ENCODE measurements around the gene DLGAP4. TPM values are rescaled to one million over a fixed set of nuclear protein-coding genes. Genes with fewer than 3 reads are reported as not detected.

DLGAP4 gene
- total and polyA plus RNA-seq, 2 of the 8 experiments (the other 6 are each of a cell fraction or from before 2014, with no cell fraction given), result 41.2 to 57.2 TPM

DNA sequence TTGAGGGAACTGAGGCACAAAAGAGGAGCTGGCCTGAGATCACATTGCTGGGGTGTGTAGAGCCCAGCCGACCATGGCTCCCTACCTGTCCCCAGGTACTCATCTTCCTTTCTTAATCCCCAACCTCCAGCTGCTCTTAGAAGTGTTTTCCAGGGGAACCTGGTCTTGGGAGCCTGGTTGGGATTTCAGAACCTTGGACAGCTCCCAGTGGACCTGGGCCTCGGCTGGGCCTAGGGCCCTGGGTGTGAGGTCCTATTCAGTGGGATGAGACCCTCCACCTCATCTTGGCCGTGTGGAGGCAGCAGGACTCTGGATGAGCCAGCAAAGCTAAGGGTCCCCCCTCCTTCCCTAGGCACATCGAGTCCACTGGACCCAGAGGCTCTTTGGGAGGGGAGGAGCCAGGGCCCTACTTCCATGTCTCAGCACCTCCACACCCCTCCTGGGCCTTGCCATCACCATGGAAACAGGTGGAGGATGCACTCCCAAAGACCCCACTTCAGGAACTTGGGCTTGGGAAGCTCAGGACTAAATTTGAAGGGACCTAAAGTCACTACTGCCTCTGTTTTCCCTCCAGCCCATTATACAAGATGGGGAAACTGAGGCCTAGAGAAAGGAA is 38.5 kb downstream of the DLGAP4 start (continued):
- no peak for TF ChIP-seq EP300 (IDR thresholded peaks at IDR 0.05; ENCODE audit: borderline replicate concordance in 1 of 2, low read depth in 2 of 2, low read length in 2 of 2)
- no peak for TF ChIP-seq POU5F1 (IDR thresholded peaks at IDR 0.05; ENCODE audit: low read depth, low read length)

Data from H1 (cell line).